Naive B cell (primary cell): Measurements from ENCODE around the gene FBXL13. TPM values are rescaled to one million over a fixed set of nuclear protein-coding genes. Genes with fewer than 3 reads are reported as not detected.

Experiments
- ATAC-seq, 2 donors: fragments of 150-1000 bp; cut with Tn5 transposase; 2 replicates each; pipeline ENCODE4 v1.10.0; 2021; ENCODE audit warnings: low read depth in 2 of 2, mild to moderate bottlenecking in 2 of 2, moderate library complexity in 2 of 2
- DNase-seq: peaks from one replicate; pipeline ENCODE4 v3.0.0; 2022
- H3K27ac Mint-ChIP-seq, 6 donors: one replicate each; pipeline ENCODE4 v1.8.0; 2020 to 2022; ENCODE audit warnings: mild to moderate bottlenecking in 6 of 6, mixed read lengths in 6 of 6, moderate library complexity in 5 of 6, inconsistent platforms in 2 of 6
- H3K27me3 Mint-ChIP-seq, 3 donors: one replicate each; pipeline ENCODE4 v1.8.0; 2021 to 2022; ENCODE audit warnings: mixed read lengths in 3 of 3, mild to moderate bottlenecking in 1 of 3
- H3K36me3 Mint-ChIP-seq, 2 donors: one replicate each; pipeline ENCODE4 v1.8.0; 2020 to 2022; ENCODE audit warnings: mixed read lengths in 2 of 2, inconsistent platforms in 1 of 2, mild to moderate bottlenecking in 1 of 2
- H3K4me1 Mint-ChIP-seq, 3 donors: one replicate each; pipeline ENCODE4 v1.8.0; 2020 to 2022; ENCODE audit warnings: mixed read lengths in 3 of 3, inconsistent platforms in 1 of 3, mild to moderate bottlenecking in 1 of 3, moderate library complexity in 1 of 3
- H3K4me3 Mint-ChIP-seq, 8 donors: one replicate each; pipeline ENCODE4 v1.8.0; 2020 to 2022; ENCODE audit warnings: mild to moderate bottlenecking in 8 of 8, mixed read lengths in 8 of 8, moderate library complexity in 8 of 8, inconsistent platforms in 2 of 8
- H3K9me3 Mint-ChIP-seq, 7 donors: one replicate each; pipeline ENCODE4 v1.8.0; 2020 to 2022; ENCODE audit warnings: mixed read lengths in 7 of 7, mild to moderate bottlenecking in 5 of 7, inconsistent platforms in 2 of 7, moderate library complexity in 1 of 7
- polyA plus RNA-seq, 6 donors: library from polyadenylated mRNA; unstranded; fragments of 300-500 nt; fragmentation: Illumina TruSeq; gene quantifications; one replicate each; pipeline ENCODE4 v1.2.3, GENCODE V29; 2021; ENCODE audit warnings: low read depth in 6 of 6

The FBXL13 gene
- polyA plus RNA-seq, 6 donors from 2014 or later, result 0.45 to 1.8 (median 0.72) TPM; not detected in 1

DNA sequence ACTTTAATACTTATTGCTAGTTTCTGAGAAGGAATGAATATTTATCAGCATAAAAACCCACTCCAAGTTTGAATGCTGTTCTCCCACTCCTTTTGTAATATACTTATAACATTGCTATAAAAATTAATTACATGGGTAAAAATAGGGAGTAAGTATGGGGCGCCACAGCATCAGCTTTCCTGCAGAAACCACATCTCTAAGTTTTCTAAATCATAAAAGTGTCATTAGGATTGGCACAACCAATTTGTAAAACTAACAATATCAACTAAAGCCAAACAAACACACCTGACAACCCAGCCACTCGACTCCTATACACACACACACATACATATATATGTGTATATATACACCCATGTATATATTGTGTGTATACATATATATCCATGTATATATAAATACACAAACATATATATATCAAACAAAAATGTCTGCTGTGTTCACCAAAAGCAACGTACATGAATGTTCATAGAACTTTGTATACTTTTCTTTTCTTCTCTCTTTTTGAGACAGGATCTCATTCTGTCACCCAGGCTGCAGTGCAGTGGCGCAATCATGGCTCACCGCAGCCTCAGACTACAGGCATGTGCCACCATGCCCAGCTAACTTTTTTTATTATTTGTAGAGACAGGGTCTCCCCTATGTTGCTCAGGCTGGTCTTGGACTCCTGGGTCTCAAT lies 176.6 kb downstream of the FBXL13 start:
- ATAC-seq, result no peak
- peaks cover 0 to 1% (median 0%) of the 10 kb centered on the region in 3 donors for H3K4me1 Mint-ChIP-seq
- no peak overlapping the region for H3K27ac Mint-ChIP-seq

DNA sequence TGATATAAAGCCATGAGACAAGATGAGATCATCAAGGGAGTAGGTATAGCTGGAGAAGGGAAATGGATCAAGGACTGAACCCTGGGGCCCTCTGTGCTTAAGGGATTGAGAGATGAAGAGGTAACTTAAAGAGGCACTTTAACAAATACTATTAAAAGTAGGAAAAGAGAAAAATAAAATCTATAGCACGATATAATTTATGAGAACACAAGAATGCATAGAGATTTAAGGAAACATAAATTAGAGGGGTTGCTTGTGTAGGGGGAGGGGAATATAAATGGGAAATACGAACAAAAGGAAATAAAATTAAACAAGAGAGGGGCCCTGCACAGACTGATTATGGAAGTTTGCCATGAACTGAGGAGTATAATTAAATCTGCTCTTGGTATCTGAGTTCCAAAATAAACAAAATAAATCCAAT lies 177.4 kb downstream of the FBXL13 start:
- Mint-ChIP-seq H3K36me3 (no peaks in the 10 kb centered on the region), H3K27me3 (no peaks in the 10 kb centered on the region), H3K4me3 (no peak overlapping the region), H3K27ac (peak overlapping the region in 1 of 6 donors; percentile 23), H3K9me3 (peaks cover 0 to 2% (median 0%) of the 10 kb centered on the region in 7 donors), H3K4me1 (peaks cover 0 to 1% (median 0%) of the 10 kb centered on the region in 3 donors)
- DNase-seq (no peak), ATAC-seq (no peak)

More for the DNA sequence above, 176.6 kb downstream of the FBXL13 start:
- no peak for DNase-seq
- Mint-ChIP-seq H3K4me3 (no peak overlapping the region), H3K9me3 (peaks cover 0 to 2% (median 0%) of the 10 kb centered on the region in 7 donors), H3K36me3 (no peaks in the 10 kb centered on the region), H3K27me3 (no peaks in the 10 kb centered on the region)

DNA sequence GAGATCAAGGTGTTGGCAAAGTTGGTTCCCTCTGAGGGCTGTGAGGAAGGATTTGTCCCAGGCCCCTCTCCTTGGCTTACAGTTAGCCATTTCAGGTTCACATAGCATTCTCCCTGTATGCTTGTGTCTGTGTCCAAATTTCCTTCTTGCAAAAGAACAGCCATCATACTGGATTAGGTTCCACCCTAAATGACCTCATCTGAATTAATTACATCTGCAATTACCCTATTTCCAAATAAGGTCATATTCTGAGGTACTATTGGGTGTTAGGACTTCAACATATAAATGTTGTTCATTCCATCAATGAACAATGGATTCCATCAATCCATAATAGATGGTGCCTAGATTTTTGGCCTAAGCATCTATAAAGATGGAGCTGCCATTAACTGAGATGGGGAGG lies 178.0 kb downstream of the FBXL13 start:
- no peak overlapping the region for H3K4me3 Mint-ChIP-seq
- H3K27ac Mint-ChIP-seq, result no peak overlapping the region
- no peaks in the 10 kb centered on the region for H3K36me3 Mint-ChIP-seq
- no peak for ATAC-seq
- H3K27me3 Mint-ChIP-seq, result no peaks in the 10 kb centered on the region
- peaks cover 0 to 1% (median 0%) of the 10 kb centered on the region in 3 donors for H3K4me1 Mint-ChIP-seq
- DNase-seq, result no peak
- peaks cover 0 to 2% (median 0%) of the 10 kb centered on the region in 7 donors for H3K9me3 Mint-ChIP-seq

DNA sequence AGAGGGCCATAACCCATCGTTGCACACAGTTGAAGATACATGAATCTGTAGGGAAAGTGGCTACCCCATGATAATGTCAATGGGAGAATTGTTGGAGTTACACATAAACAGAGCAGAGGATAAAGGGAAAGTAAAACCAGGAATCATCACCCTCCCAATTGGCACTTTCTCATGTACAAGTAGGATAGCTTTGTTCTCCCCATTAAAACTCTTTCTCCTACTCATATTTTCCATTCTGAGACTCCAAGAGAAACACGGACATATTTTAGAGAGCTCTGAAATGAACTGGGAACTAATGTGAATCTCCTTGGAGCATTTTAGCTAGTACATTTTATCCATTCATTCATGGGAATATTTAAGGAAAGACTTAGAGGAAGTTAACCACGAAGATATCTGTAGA lies 179.0 kb downstream of the FBXL13 start:
- Mint-ChIP-seq H3K4me1 (peaks cover 0 to 1% (median 0%) of the 10 kb centered on the region in 3 donors), H3K36me3 (no peaks in the 10 kb centered on the region), H3K27me3 (no peaks in the 10 kb centered on the region), H3K4me3 (no peak overlapping the region), H3K27ac (no peak overlapping the region), H3K9me3 (peaks cover 0 to 2% (median 0%) of the 10 kb centered on the region in 7 donors)
- DNase-seq, result no peak
- ATAC-seq, result no peak

GRCh38 chr7:102892631-102893278 lies 181.8 kb downstream of the FBXL13 start:
- DNase-seq, result no peak
- Mint-ChIP-seq H3K9me3 (peaks cover 0 to 2% (median 0%) of the 10 kb centered on the region in 7 donors), H3K27me3 (no peaks in the 10 kb centered on the region), H3K27ac (no peak overlapping the region), H3K36me3 (no peaks in the 10 kb centered on the region), H3K4me3 (no peak overlapping the region), H3K4me1 (peaks cover 0 to 1% (median 0%) of the 10 kb centered on the region in 3 donors)
- ATAC-seq, result peak; percentile 46 to 61

DNA sequence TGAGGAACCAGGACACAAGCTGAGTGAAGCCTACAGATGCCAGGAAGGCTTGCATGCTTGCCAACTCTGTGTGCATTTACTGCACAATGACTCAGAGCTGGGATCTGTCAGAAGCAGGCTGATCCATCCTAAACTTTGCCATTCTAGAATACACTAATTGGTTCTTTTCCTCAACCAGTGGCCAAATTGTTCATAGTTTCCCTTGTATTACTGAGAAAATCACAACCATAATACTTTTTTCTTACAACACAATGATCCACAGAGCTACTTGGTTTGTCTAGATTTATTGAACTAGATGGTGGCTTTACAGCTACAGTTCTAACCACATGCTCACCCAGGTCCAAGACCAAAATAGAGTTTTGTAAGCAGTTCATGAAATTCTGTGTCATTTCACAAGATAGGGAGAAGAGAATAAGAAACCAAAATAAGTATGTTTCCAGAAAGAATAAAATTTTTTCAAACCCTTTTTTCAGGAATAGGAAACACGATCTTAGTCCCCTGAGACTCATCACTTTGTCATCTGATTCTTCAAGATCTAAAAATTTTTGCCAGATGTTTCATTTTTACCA lies 182.8 kb downstream of the FBXL13 start:
- no peak for DNase-seq
- no peaks in the 10 kb centered on the region for H3K36me3 Mint-ChIP-seq
- no peak for ATAC-seq
- H3K4me3 Mint-ChIP-seq, result no peak overlapping the region
- H3K4me1 Mint-ChIP-seq, result peaks cover 0 to 1% (median 0%) of the 10 kb centered on the region in 3 donors
- no peak overlapping the region for H3K27ac Mint-ChIP-seq
- H3K9me3 Mint-ChIP-seq, result peaks cover 0 to 2% (median 0%) of the 10 kb centered on the region in 7 donors
- no peaks in the 10 kb centered on the region for H3K27me3 Mint-ChIP-seq

- Mint-ChIP-seq H3K4me1 (peaks cover 0 to 1% (median 0%) of the 10 kb centered on the region in 3 donors), H3K27ac (no peak overlapping the region), H3K9me3 (peaks cover 0 to 2% (median 0%) of the 10 kb centered on the region in 7 donors), H3K36me3 (no peaks in the 10 kb centered on the region), H3K4me3 (no peak overlapping the region), H3K27me3 (no peaks in the 10 kb centered on the region)
- no peak for DNase-seq
- no peak for ATAC-seq
These were observed 183.5 kb downstream of the FBXL13 start for GRCh38 chr7:102890971-102891692.

GRCh38 chr7:102890292-102890970 lies 184.2 kb downstream of the FBXL13 start:
- ATAC-seq, result no peak
- H3K9me3 Mint-ChIP-seq, result peaks cover 0 to 2% (median 0%) of the 10 kb centered on the region in 7 donors
- H3K4me3 Mint-ChIP-seq, result no peak overlapping the region
- no peak overlapping the region for H3K27ac Mint-ChIP-seq
- H3K27me3 Mint-ChIP-seq, result no peaks in the 10 kb centered on the region
- no peaks in the 10 kb centered on the region for H3K36me3 Mint-ChIP-seq
- H3K4me1 Mint-ChIP-seq, result peaks cover 0 to 1% (median 0%) of the 10 kb centered on the region in 3 donors
- no peak for DNase-seq

GRCh38 chr7:102889851-102890250 lies 184.7 kb downstream of the FBXL13 start:
- peaks cover 0 to 2% (median 0%) of the 10 kb centered on the region in 7 donors for H3K9me3 Mint-ChIP-seq
- no peak overlapping the region for H3K27ac Mint-ChIP-seq
- no peaks in the 10 kb centered on the region for H3K36me3 Mint-ChIP-seq
- ATAC-seq, result no peak
- H3K4me1 Mint-ChIP-seq, result peaks cover 0 to 1% (median 0%) of the 10 kb centered on the region in 3 donors
- no peak for DNase-seq
- no peak overlapping the region for H3K4me3 Mint-ChIP-seq
- no peaks in the 10 kb centered on the region for H3K27me3 Mint-ChIP-seq

- no peaks in the 10 kb centered on the region for H3K27me3 Mint-ChIP-seq
- no peak for ATAC-seq
- no peak overlapping the region for H3K27ac Mint-ChIP-seq
- no peaks in the 10 kb centered on the region for H3K9me3 Mint-ChIP-seq
- no peak for DNase-seq
- no peaks in the 10 kb centered on the region for H3K36me3 Mint-ChIP-seq
- peaks cover 0 to under 1% (median 0%) of the 10 kb centered on the region in 3 donors for H3K4me1 Mint-ChIP-seq
- H3K4me3 Mint-ChIP-seq, result no peak overlapping the region
These were observed 185.9 kb downstream of the FBXL13 start for GRCh38 chr7:102888561-102889233.

DNA sequence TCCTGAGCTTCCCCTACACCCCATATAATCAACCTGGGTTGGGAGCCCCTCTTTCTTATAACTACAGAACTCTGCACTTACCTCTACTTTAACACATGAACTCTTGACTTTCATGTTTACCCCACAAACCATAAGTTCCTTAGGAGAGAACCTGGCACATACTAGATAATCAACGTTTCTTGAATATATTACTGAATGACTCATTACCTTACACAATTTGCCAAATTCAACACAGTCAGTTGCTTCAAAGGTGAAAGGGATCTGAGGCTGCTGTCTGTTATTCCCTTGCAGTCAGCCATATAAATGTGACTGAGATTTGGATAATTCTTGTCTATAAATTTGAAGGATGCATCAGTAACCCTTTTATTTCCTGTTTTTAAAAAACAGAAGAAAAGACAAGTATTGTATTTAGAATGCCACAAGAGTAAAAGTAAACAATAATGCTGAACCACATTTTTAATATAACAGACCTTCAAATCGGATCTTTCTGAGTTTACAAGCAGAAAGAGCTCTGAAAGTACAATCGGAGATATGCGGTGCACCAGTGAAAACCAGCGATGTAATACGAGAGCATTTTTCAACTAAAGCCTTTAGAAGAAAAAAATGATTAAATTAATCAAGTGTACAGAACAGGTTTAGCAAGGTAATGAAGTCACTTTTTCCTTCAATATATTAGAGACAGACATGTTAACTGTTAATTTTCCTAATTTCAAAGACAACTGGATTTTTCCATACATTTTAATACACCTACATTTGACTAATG lies 191.3 kb downstream of the FBXL13 start:
- Mint-ChIP-seq H3K27me3 (no peaks in the 10 kb centered on the region), H3K4me3 (no peak overlapping the region), H3K4me1 (no peaks in the 10 kb centered on the region), H3K9me3 (no peaks in the 10 kb centered on the region), H3K27ac (no peak overlapping the region), H3K36me3 (no peaks in the 10 kb centered on the region)
- no peak for ATAC-seq
- no peak for DNase-seq

GRCh38 chr7:102875700-102876295 lies 198.8 kb downstream of the FBXL13 start:
- no peak overlapping the region for H3K4me3 Mint-ChIP-seq
- ATAC-seq (no peak), DNase-seq (no peak)
- H3K4me1 Mint-ChIP-seq, result no peaks in the 10 kb centered on the region
- H3K27ac Mint-ChIP-seq, result no peak overlapping the region
- H3K36me3 Mint-ChIP-seq, result no peaks in the 10 kb centered on the region
- H3K27me3 Mint-ChIP-seq, result no peaks in the 10 kb centered on the region
- H3K9me3 Mint-ChIP-seq, result peaks cover 0 to 4% (median 0%) of the 10 kb centered on the region in 7 donors
